Activated B cell treated with CpG ODN at 0.5 μM for 24 hours (primary cell): Measurements from ENCODE around the gene RAB35. TPM values are rescaled to one million over a fixed set of nuclear protein-coding genes. Genes with fewer than 3 reads are reported as not detected.

Experiments used
- ATAC-seq: fragments of 200-7000 bp; cut with Tn5 transposase; one replicate; pipeline ENCODE4 v1.10.0; 2021; ENCODE audit warnings: low read depth, mild to moderate bottlenecking, moderate library complexity
- CTCF ChIA-PET: fragments of 350-600 bp; sonication (Branson Sonifier 250); formaldehyde crosslinking; loops from one replicate; lab custom pipeline; 2021; ENCODE audit warnings: antibody characterized with exemption; lab: Charles Lee
- POLR2A ChIA-PET: fragments of 350-600 bp; sonication (Branson Sonifier 250); formaldehyde crosslinking; loops from one replicate; lab custom pipeline; 2021; ENCODE audit warnings: antibody characterized with exemption; lab: Charles Lee
- DNase-seq: peaks from one replicate; pipeline ENCODE4 v3.0.0; 2022
- H3K27ac Mint-ChIP-seq: one replicate; pipeline ENCODE4 v1.8.0; 2020; ENCODE audit warnings: mixed read lengths
- H3K27me3 Mint-ChIP-seq: one replicate; pipeline ENCODE4 v1.8.0; 2021; ENCODE audit warnings: mixed read lengths
- H3K36me3 Mint-ChIP-seq: one replicate; pipeline ENCODE4 v1.8.0; 2021; ENCODE audit warnings: low read depth, mixed read lengths
- H3K4me1 Mint-ChIP-seq: one replicate; pipeline ENCODE4 v1.8.0; 2021; ENCODE audit warnings: mixed read lengths
- H3K4me3 Mint-ChIP-seq: one replicate; pipeline ENCODE4 v1.8.0; 2020; ENCODE audit warnings: mild to moderate bottlenecking, mixed read lengths
- H3K9me3 Mint-ChIP-seq: one replicate; pipeline ENCODE4 v1.8.0; 2020; ENCODE audit warnings: mixed read lengths
- intact Hi-C: fragments of 100-400 bp; cut with micrococcal nuclease; formaldehyde crosslinking; loops from one replicate; pipeline ENCODE4 v1.15.1; 2024
- total RNA-seq: library from RNA; stranded (reverse); gene quantifications from 2 replicates; pipeline ENCODE4 v1.2.3, GENCODE V29; 2022
- TF ChIP-seq, protein P1 (sequence below): fragments of 200-600 bp; IDR thresholded peaks from one replicate; pipeline ENCODE4 v1.8.0; 2022; ENCODE audit warnings: antibody characterized with exemption, mild to moderate bottlenecking

The RAB35 gene
- total RNA-seq, 1 donor from 2014 or later = 45.6 TPM

DNA sequence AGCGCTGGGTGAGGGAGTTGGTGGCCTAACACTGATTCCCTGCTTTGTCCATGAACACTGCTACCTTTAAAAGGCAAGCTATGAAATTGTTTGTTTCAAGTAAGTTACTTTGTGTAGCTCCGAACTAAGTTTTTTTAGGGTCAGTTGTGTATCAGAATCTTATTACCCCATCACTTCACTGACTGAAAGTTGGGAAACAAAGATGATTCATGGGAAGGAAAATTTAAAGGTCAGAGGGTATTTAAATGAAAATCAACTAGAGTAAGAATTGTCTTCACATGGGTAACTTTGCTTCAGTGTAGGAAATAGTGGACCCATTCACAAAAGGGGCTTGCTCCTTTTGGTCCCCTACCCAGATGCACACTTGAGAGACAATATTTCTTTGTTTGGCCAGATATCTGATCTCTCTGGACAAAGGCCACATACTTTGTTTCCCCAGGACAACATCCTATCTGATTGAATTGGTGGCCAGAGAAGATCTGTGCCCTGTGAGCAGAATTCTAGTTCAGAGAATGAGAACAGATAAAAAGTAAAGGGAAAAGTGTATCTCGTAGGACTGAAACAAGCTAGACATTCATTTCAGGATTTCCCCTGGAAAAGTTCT is 53.5 kb downstream of the RAB35 start:
- no peaks in the 10 kb centered on the region for H3K4me1 Mint-ChIP-seq
- no peaks in the 10 kb centered on the region for H3K9me3 Mint-ChIP-seq
- no peaks in the 10 kb centered on the region for H3K27me3 Mint-ChIP-seq
- TF ChIP-seq, protein P1, sequence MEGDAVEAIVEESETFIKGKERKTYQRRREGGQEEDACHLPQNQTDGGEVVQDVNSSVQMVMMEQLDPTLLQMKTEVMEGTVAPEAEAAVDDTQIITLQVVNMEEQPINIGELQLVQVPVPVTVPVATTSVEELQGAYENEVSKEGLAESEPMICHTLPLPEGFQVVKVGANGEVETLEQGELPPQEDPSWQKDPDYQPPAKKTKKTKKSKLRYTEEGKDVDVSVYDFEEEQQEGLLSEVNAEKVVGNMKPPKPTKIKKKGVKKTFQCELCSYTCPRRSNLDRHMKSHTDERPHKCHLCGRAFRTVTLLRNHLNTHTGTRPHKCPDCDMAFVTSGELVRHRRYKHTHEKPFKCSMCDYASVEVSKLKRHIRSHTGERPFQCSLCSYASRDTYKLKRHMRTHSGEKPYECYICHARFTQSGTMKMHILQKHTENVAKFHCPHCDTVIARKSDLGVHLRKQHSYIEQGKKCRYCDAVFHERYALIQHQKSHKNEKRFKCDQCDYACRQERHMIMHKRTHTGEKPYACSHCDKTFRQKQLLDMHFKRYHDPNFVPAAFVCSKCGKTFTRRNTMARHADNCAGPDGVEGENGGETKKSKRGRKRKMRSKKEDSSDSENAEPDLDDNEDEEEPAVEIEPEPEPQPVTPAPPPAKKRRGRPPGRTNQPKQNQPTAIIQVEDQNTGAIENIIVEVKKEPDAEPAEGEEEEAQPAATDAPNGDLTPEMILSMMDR = no peak
- intact Hi-C loops = no loop called here
- no peak overlapping the region for H3K27ac Mint-ChIP-seq
- DNase-seq (no peak), ATAC-seq (no peak)
- ChIA-PET CTCF (no interaction called here), POLR2A (no interaction called here)
- H3K36me3 Mint-ChIP-seq = peaks cover 12% of the 10 kb centered on the region
- no peak overlapping the region for H3K4me3 Mint-ChIP-seq

DNA sequence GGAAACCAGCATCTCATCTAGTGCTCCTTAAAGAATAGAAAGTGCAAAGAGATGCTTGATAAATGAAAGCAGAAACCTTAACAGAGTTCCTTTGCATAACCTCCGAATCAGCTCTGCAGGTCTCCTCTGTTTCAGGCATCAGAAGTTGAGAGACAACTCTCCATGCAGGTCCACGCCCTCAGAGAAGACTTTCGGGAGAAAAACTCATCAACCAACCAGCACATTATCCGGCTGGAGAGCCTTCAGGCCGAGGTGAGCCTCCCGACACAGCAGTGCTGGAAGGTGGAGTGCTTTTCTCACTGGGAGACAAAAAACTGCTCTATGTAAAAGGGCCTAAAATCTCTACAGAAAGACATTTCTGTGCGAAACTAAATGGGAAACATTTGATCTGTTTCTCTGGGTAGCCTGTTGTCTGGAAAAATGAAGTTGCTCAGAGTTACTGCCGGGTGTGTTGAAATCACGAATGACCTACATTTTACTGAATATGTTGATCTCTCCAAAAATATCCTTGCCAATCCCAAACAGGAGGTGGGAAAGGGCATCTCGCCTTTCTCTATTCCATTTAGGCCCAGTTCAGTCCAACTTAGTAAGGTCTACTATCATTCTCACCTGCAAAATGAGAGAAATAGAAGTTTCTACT is 54.9 kb downstream of the RAB35 start:
- DNase-seq (no peak), ATAC-seq (no peak)
- H3K27me3 Mint-ChIP-seq = no peaks in the 10 kb centered on the region
- CTCF ChIA-PET = no interaction called here
- H3K4me3 Mint-ChIP-seq = no peak overlapping the region
- POLR2A ChIA-PET = no interaction called here
- H3K27ac Mint-ChIP-seq = no peak overlapping the region
- H3K36me3 Mint-ChIP-seq = peaks cover 12% of the 10 kb centered on the region
- TF ChIP-seq, protein P1 = no peak
- intact Hi-C loops = no loop called here
- no peaks in the 10 kb centered on the region for H3K9me3 Mint-ChIP-seq
- H3K4me1 Mint-ChIP-seq = no peaks in the 10 kb centered on the region

DNA sequence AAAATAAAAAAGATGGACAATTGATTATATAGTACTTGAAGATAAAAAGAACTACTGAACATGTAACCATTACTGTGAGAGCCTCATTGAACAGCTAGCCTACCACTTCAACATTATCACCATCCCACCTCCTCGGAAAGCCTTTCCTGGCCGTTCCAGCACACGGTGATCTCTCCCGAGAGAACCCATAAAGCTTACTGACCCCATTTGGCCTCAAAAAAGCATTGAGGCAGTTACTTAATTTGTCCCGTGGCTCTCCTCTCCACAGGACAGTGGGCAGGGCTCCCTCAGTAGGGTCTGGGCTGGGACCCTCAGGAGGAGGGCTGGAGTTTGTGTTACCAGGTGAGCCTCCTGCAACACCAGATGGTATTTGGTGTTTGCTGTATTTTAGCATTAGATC is 55.8 kb downstream of the RAB35 start:
- H3K4me1 Mint-ChIP-seq = no peaks in the 10 kb centered on the region
- no peak overlapping the region for H3K27ac Mint-ChIP-seq
- DNase-seq (no peak), ATAC-seq (no peak)
- H3K9me3 Mint-ChIP-seq = no peaks in the 10 kb centered on the region
- ChIA-PET POLR2A (no interaction called here), CTCF (no interaction called here)
- TF ChIP-seq, protein P1 = no peak
- peaks cover 10% of the 10 kb centered on the region for H3K36me3 Mint-ChIP-seq
- no peak overlapping the region for H3K4me3 Mint-ChIP-seq
- no peaks in the 10 kb centered on the region for H3K27me3 Mint-ChIP-seq
- intact Hi-C loops = no loop called here

DNA sequence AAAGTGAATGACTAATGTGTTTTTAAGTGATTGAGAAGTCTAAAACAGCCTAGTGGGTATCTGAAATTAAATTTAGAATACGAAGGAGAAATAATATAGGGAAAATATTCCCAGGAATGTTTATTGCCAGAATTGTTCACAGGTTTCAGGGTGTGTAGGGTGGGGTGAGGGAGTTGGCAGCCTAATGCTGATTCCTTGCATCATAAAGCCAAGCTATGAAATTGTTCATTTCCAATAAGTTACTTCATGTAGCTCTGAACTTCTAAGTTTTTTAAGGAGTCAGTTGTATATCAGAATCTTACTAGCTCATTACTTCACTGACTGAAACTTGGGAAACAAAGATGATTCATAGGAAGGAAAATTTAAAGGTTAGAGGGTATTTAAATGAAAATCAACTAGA is 56.4 kb downstream of the RAB35 start:
- intact Hi-C loops = no loop called here
- Mint-ChIP-seq H3K27me3 (no peaks in the 10 kb centered on the region), H3K4me3 (no peak overlapping the region), H3K9me3 (no peaks in the 10 kb centered on the region), H3K27ac (no peak overlapping the region), H3K4me1 (no peaks in the 10 kb centered on the region), H3K36me3 (peaks cover 10% of the 10 kb centered on the region)
- DNase-seq (no peak), ATAC-seq (no peak)
- ChIA-PET CTCF (no interaction called here), POLR2A (interaction anchor here (0.5 to 0.6 kb wide), 2 partner anchors 86 to 142 kb away, joined by 5 to 9 read pairs; no protein-coding TSS in a partner anchor)
- TF ChIP-seq, protein P1 = no peak

DNA sequence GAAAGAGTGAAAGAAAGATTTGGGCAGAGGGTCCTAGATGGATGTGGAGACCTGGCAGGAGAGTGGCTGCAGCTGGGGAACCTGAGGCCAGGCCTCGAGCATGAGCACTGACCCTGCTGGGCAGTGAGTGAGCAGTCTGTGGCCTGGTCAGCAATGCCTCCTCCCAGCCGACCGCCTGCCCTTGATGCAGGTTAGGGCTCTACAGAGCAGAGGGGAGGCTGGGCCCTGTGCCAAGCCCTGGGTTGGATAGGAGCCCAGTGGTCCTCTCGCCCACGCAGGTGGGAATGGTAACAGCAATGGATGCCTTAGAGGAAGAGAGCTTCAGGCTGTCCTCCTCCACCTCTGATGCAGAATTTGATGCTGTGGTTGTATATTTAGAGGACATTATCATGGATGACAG is 59.8 kb downstream of the RAB35 start:
- CTCF ChIA-PET = no interaction called here
- Mint-ChIP-seq H3K4me3 (no peak overlapping the region), H3K36me3 (peaks cover under 1% of the 10 kb centered on the region), H3K27ac (no peak overlapping the region), H3K27me3 (no peaks in the 10 kb centered on the region), H3K4me1 (no peaks in the 10 kb centered on the region), H3K9me3 (no peaks in the 10 kb centered on the region)
- intact Hi-C loops = no loop called here
- ATAC-seq (no peak), DNase-seq (no peak)
- TF ChIP-seq, protein P1 = no peak
- POLR2A ChIA-PET = no interaction called here
